Measurements from ENCODE around the gene MYO18A.
"Not testable (repeated sequence)": the region's sequence is repeated elsewhere in the genome, so short reads cannot be mapped to it uniquely, and the experiment has no call there.

The MYO18A gene

GRCh38 chr17:29147228-29147627, 33.0 kb downstream of the MYO18A start:
- DNase-seq (ENCODE audit: low spot score), result not testable (repeated sequence)

- no peak for DNase-seq (ENCODE audit: low spot score)
Observed at GRCh38 chr17:29146369-29146972, 33.7 kb downstream of the MYO18A start.

DNA sequence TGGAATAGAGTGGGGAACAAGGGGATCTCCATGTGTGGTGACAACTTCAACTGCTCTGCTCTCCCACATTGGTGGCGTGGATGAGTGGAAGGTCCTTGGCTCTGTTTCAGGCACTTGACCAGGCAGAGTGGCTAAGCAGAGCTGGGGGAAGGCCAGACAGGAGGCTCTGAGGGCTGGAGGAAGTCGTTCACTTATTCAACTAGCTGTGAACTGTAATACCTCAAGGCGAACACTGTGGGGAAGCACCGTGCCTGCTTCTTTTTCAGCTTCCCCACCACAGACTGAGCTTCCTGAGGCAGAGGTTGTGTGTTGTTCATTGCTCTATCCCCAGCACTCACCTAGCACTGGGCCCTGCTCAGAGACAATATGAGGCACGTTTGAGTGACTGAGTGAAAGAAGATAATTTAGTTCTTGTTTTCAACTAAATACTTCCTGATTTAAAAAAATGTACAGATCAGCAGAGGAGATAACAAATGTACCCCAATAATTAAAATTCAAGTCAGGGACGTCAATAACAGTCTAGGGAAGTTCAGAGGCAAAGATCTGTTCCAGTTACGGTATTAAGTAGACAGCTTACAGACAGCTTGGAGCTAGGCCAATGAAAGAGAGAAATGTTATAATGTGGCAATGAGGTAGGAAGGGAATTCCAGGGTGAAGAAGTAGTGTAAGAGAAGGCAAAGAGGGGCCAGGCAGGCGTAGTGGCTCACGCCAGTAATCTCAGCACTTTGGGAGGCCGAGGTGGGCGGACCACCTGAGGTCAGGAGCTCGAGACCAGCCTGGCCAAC, 34.7 kb downstream of the MYO18A start:
- DNase-seq (ENCODE audit: low spot score), result peak; percentile 67

GRCh38 chr17:29143894-29144293, 36.3 kb downstream of the MYO18A start:
- DNase-seq (ENCODE audit: low spot score), result peak; percentile 70

GRCh38 chr17:29141514-29141876, 38.7 kb downstream of the MYO18A start:
- DNase-seq (ENCODE audit: low spot score), result no peak

- DNase-seq (ENCODE audit: low spot score), result no peak
Observed at GRCh38 chr17:29140631-29141513, 39.3 kb downstream of the MYO18A start.

GRCh38 chr17:29140051-29140621, 40.1 kb downstream of the MYO18A start:
- no peak for DNase-seq (ENCODE audit: low spot score)

DNA sequence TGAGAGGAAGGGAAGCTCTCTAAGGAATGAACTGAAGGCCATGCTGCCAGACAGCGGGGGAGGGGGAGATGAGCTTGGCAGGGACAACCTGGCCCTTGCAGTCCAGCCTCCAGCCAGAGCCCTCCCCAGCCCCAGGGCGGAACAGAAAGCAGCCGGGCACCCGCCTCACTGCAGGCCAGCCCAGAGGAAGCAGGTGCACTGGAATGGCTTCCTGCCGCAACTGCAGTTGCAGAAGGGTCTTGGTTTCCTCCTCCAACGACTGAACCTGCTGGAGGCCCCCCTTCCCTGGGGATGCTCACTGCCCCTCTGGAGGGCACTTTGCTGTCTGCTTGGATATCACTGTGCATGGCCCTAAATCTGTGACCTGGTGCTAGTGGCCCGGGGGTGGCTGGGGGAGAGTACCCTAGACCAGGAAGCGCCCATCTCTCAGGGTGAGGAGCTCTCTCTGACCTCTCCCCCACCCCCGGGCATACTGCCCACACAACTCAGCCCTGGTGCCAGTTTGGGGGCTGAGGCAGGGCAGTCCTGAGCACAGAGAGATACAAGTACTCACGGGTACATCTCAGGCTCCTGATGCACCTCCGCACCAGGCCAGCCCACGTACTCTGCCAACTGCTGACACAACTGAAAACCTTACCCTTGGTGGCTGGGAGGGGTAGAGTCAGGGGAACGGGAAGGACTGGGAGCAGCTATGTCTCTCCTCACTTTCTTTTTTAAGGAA, 41.1 kb downstream of the MYO18A start:
- DNase-seq (ENCODE audit: low spot score), result no peak

DNA sequence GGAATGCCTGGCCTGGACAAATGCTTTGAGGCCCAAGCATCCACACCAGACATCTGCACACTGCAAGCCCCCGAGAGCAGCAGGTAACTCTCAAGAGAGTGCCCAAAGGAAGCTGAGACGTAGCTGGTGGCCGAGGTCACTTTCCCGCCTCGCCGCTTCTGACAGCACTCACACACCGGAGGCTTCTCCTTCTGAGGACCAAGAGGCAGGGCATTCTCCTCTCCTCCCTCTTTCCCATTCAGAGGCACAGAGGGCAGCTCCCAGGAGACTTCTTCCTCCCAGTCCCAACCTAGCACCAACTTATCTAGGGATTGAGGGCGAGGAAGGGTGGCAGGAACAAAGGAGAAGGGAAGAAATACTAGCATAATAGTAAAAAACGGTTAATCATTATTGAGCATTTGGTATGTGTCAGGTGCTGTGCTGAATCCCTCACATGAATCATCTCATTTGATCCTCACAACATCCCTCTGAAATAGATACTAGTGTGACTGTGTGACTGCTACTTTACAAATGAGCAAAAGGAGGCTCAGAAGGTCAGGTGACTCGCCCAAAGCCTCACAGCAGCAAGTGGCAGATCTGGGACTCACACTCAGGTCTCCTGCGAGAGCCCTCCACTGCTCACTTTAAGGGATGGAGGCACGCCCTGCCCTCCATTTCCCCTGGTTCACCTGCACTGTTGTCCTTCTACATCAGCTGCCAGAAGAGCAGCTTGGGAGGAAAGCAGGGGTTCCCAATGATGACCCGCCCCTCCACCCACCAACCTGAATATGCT, 41.8 kb downstream of the MYO18A start:
- no peak for DNase-seq (ENCODE audit: low spot score)

- no peak for DNase-seq (ENCODE audit: low spot score)
Observed at GRCh38 chr17:29136998-29137730, 43.0 kb downstream of the MYO18A start.

- DNase-seq (ENCODE audit: low spot score), result no peak
Observed at GRCh38 chr17:29135464-29135863, 44.7 kb downstream of the MYO18A start.

- DNase-seq (ENCODE audit: low spot score), result no peak
Observed at GRCh38 chr17:29133121-29133713, 47.0 kb downstream of the MYO18A start.

GRCh38 chr17:29131814-29132682, 48.1 kb downstream of the MYO18A start:
- no peak for DNase-seq (ENCODE audit: low spot score)

DNA sequence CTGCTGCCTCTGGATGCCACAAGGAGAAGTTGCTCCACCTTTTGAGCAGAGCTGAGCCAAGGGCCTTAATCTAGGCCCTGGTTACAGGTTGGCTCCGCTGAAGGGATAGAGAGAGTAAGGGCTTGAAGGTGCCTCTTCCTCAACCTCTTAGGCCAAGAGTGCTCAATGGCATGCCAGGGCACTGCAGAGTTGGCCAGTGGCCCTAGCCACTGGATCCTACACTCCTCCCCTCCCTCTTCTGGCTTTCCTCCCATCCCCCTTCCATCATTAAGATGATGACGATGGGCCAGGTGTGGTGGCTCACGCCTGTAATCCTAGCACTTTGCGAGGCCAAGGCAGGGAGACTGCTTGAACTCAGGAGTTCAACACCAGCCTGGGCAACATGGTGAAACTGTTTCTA, 50.5 kb downstream of the MYO18A start:
- DNase-seq (ENCODE audit: low spot score), result no peak

- DNase-seq (ENCODE audit: low spot score), result no peak
Observed at GRCh38 chr17:29127840-29128239, 52.4 kb downstream of the MYO18A start.

DNA sequence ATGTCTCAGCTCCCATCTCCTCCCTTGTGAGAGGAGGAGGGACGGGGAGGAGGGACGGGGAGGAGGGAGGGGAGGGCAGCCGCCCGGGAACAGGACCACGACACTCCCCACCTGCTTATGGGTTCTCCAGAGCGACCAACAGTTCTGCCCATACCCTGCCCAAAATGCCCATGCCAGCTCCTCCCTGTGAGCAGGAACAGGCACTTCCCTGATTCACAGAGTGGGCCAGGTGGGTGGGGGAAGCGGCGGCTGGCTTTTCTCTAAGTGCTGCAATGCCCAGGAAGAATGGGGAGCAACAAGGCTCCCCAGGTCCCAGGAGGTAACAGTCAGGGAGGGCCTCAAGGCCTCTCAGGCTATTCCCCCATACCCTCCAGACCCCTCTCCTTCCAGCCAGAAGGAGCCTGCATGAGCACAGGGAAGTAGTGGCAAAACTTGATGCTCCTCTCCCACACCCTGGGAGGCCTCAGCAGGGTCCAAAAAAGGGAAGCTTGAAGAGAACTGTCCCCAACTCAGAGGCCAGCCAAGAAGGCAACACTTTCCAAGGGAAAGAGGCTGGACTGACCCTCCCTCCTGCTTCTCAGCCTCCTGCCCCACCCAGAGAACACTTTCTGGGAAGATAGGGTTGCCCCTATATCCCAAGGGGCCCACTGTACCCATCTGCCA, 53.8 kb downstream of the MYO18A start:
- DNase-seq (ENCODE audit: low spot score), result no peak

DNA sequence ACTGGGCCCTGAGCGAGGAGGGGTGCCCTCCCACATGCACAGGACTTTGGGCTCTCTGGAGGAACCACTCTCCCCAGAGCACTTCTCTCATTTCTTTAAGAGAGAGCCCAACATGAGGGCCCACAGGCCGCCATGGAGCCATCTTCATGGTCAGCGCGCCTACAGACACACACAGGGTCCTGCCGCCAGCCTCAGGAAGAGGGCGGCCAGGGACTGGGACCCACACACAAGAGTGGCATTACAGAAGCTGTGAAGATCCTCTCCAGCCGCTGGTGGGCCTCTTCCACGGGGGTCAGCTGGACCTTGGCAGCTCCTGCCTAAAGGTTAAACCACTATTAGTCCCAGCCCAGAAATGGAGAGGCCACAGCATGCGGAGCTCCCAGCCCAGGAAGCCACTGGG, 54.5 kb downstream of the MYO18A start:
- no peak for DNase-seq (ENCODE audit: low spot score)

DNA sequence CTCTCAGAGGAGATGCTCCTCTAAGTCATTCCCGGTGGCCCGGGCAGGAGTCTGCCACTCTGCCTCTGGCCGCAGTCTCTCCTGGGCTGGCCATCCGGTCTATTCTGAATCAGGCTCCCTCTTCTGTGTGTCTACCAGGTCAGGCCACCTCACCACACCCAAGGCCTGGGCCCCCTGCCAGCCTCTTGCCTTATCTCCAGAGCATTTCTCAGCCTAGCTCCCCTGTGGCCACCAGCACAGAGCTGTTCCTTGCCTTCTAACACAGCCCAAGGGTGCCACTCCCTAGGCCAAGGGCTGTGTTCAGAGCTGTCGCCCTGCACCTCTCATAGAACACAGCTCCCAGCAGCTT, 55.3 kb downstream of the MYO18A start:
- DNase-seq (ENCODE audit: low spot score), result no peak
